ENCODE results near the gene SUPT4H1.

DNA sequence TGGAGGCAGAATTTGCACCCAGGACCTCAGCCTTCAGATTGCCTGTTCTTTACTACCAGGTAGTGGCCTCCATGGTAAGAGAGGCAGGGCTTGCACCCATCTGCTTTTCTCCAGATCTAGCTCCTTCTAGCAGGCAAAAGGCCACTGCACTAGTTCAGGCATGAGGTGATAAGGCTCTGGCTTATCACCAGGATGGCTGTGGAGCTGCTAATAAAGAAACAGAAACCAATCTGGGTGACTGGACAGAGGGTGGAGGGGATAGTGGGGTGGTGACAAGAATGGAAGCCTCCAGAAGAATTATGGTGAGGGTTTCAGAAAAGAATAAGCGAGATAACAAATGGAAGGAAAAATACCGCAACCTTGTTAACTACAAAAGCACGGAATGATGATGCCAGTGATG is 15.5 kb upstream of the SUPT4H1 start:
- TF ChIP-seq POLR2A (IDR thresholded peaks at IDR 0.05) (no peak), POLR2AphosphoS5 (IDR thresholded peaks at IDR 0.05) (no peak)

Measured in spleen (tissue), 3 donors.